ENCODE data around the gene NFKB2. TPM values are rescaled to one million over a fixed set of nuclear protein-coding genes. Genes with fewer than 3 reads are reported as not detected.

The NFKB2 gene
- total RNA-seq, 6 experiments from 2014 or later = 7.5 to 46.0 (median 19.4) TPM

- WGBS (ENCODE audit: insufficient coverage, low coverage, low lambda C conversion rate, missing lambda C conversion rate) = 0% methylated on average over 7 of the region's 11 CpGs
- Histone ChIP-seq H3K9me3 (no peaks in the 10 kb centered on the region), H3K36me3 (no peaks in the 10 kb centered on the region), H3K4me1 (peaks cover 0 to 24% (median 3%) of the 10 kb centered on the region in 4 donors), H3K27me3 (no peaks in the 10 kb centered on the region), H3K4me3 (peak overlapping the region; percentile 62 to 92 (median 77)), H3K27ac (peak overlapping the region; percentile 54 to 76 (median 66))
- peak in 2 of 4 donors; percentile 4 to 5 for ATAC-seq
- no peak for DNase-seq
- TF ChIP-seq, protein P1, sequence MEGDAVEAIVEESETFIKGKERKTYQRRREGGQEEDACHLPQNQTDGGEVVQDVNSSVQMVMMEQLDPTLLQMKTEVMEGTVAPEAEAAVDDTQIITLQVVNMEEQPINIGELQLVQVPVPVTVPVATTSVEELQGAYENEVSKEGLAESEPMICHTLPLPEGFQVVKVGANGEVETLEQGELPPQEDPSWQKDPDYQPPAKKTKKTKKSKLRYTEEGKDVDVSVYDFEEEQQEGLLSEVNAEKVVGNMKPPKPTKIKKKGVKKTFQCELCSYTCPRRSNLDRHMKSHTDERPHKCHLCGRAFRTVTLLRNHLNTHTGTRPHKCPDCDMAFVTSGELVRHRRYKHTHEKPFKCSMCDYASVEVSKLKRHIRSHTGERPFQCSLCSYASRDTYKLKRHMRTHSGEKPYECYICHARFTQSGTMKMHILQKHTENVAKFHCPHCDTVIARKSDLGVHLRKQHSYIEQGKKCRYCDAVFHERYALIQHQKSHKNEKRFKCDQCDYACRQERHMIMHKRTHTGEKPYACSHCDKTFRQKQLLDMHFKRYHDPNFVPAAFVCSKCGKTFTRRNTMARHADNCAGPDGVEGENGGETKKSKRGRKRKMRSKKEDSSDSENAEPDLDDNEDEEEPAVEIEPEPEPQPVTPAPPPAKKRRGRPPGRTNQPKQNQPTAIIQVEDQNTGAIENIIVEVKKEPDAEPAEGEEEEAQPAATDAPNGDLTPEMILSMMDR (IDR thresholded peaks at IDR 0.05) = no peak
- no peak for TF ChIP-seq POLR2A (IDR thresholded peaks at IDR 0.05)
- intact Hi-C loops (cut with DNase I) = no loop called here
Measured at GRCh38 chr10:102450124-102450373, 54.5 kb downstream of the NFKB2 start.

DNA sequence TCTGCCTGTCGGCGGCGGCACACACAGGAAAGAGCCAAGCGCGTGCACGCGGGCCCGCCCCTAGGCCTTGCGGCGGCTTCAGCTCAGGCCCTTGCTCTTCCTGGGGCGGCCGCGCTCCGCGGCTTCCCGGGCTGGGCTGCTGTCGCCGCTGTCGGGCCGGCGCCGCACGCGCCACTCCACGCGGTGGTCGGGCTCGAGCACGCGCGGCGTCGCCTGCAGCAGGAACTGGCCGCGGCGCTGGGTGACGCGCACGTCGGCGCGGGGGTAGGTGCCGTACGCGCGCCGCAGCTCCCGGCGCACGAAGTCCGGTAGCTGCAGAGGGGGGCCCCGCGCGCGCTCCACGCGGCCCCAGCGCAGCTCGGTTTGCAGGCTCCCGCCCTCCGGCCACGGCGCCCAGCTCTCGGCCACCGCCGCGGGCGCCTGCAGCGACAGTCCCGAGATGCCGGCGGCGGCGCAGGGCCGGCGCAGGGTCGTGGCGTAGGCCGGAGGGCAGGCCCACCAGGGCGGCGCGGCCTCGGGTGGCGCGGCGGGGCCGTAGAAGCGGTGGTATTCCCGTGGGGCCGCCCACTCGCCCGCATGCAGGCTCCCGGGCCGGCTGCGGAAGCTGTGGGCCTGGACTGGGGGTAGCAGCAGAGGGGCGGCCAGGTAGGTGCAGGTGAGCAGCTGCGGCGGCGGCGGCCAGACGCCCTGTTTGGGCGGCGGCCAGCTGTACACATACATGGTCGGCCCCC is 55.0 kb downstream of the NFKB2 start:
- Histone ChIP-seq H3K9me3 (no peaks in the 10 kb centered on the region), H3K4me3 (peak overlapping the region; percentile 62 to 92 (median 77)), H3K27me3 (no peaks in the 10 kb centered on the region), H3K36me3 (no peaks in the 10 kb centered on the region), H3K27ac (peak overlapping the region; percentile 66 to 76 (median 68)), H3K4me1 (peaks cover 0 to 24% (median 3%) of the 10 kb centered on the region in 4 donors)
- 0% methylated on average over 1 of the region's 104 CpGs for WGBS (ENCODE audit: insufficient coverage, low coverage, low lambda C conversion rate, missing lambda C conversion rate)
- TF ChIP-seq POLR2A (IDR thresholded peaks at IDR 0.05) = peak; percentile 84
- TF ChIP-seq, protein P1 (IDR thresholded peaks at IDR 0.05) = no peak
- intact Hi-C loops (cut with DNase I) = no loop called here
- DNase-seq = peak; percentile 90 to 91 (median 91)
- ATAC-seq = peak; percentile 76 to 90 (median 88)

- H3K27ac ChIP-seq = peak within 1 kb of the TSS; percentile 66 to 76 (median 68)
- H3K4me1 ChIP-seq = peaks cover 0 to 24% (median 3%) of the 10 kb centered on the region in 4 donors
- H3K36me3 ChIP-seq = no peaks in the 10 kb centered on the region
- peak within 1 kb of the TSS; percentile 62 to 92 (median 77) for H3K4me3 ChIP-seq
- H3K27me3 ChIP-seq = no peaks in the 10 kb centered on the region
- intact Hi-C loops (cut with DNase I) = no loop called here
- no peak for ATAC-seq
- no peaks in the 10 kb centered on the region for H3K9me3 ChIP-seq
- TF ChIP-seq POLR2A (IDR thresholded peaks at IDR 0.05) = no peak
- TF ChIP-seq, protein P1 (IDR thresholded peaks at IDR 0.05) = no peak
- 33% methylated on average over 18 of the region's 28 CpGs for WGBS (ENCODE audit: insufficient coverage, low coverage, low lambda C conversion rate, missing lambda C conversion rate)
- DNase-seq = no peak
Measured at GRCh38 chr10:102451105-102451969, 55.8 kb downstream of the NFKB2 start, which contains the start of gene C10orf95. Gene C10orf95, minus strand, starts transcription at chr10:102451543. Its CDS starts 450 bp downstream, at chr10:102451093.

MicroRNAs encoded within 50 kb of the gene (microRNA counts, 767-probe panel; counts per million panel counts)
- microRNA hsa-miR-146b-3p (237 counts per million), microRNA hsa-miR-146b-5p (237 counts per million)

Small RNA genes within 50 kb of the gene (microRNA-seq; reads per million reads assigned to microRNA genes)
- gene MIR146B = 2,998 to 6,077 reads per million in 2 donors

Small RNA genes within 50 kb of the gene (small RNA-seq; reads per million reads assigned to genes)
- 18,446 to 26,051 reads per million in 2 experiments for gene MIR146B

Other genes with a start within 250 kb of the NFKB2 start
- 10 to 100 TPM; 16.0 to 60.2 (median 27.3) TPM for gene NOLC1, start 243.3 kb upstream of the NFKB2 start, total RNA-seq
- gene ELOVL3, start 169.4 kb upstream of the NFKB2 start, total RNA-seq = not detected
- not detected for gene PITX3, start 154.2 kb upstream of the NFKB2 start, total RNA-seq
- 10 to 100 TPM; 22.6 to 27.2 (median 23.7) TPM for gene GBF1, start 150.2 kb upstream of the NFKB2 start, total RNA-seq
- 1 to 10 TPM in 3 of 6 experiments, under 1 TPM in 3; 0.12 to 4.6 (median 1.3) TPM for gene PSD, start 23.1 kb downstream of the NFKB2 start, total RNA-seq
- 10 to 100 TPM in 2 of 6 experiments, 1 to 10 TPM in 4; 5.6 to 22.9 (median 9.0) TPM for gene FBXL15, start 25.1 kb downstream of the NFKB2 start, total RNA-seq
- 10 to 100 TPM; 23.0 to 32.1 (median 26.8) TPM for gene CUEDC2, start 36.9 kb downstream of the NFKB2 start, total RNA-seq
- not detected for gene C10orf95, start 55.8 kb downstream of the NFKB2 start, total RNA-seq
- 10 to 100 TPM; 25.6 to 47.9 (median 31.3) TPM for gene ACTR1A, start 107.0 kb downstream of the NFKB2 start, total RNA-seq
- gene SUFU, start 108.3 kb downstream of the NFKB2 start, total RNA-seq = 1 to 10 TPM; 4.2 to 6.2 (median 5.1) TPM
- 10 to 100 TPM; 34.7 to 99.8 (median 41.2) TPM for gene TRIM8, start 248.8 kb downstream of the NFKB2 start, total RNA-seq